ENCODE data around the gene SIK1.
A peak's percentile ranks its signal among the peaks of the same experiment; 100 is the strongest.
"Not testable (repeated sequence)": the region's sequence is repeated elsewhere in the genome, so short reads cannot be mapped to it uniquely, and the experiment has no call there.

SIK1 gene

DNA sequence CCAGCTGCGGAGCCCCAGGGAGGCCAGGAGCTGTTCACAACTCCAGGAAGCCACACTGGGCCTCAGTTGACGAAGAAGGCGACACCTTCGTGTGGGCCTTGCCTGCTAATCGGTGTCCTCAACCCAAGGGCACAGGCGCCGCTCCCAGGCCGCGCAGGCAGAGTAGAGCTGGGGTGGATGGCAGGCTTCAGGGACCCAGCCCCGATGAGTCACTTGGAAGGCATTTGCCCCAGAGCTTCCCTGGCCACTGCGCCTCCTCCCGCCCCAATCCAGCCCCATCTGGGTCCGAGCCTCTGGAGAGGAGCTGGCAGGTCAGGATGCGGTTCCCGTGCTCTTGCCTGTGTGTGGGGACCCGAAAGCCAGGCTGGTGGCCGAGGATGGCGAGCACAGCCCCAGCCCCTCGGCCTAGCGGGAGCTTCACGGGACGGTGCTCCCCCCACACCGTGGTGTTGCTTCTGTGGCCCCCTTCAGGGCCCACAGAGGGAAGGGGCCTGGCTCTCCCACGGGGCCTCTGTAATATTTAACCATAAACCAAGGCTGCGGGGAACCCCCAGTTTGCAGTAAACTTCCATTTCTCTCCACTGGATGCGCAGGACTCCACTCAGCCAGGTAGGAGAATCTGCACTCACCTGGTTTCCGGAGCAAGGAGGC lies 30.0 kb downstream of the SIK1 start:
- not testable (repeated sequence) for DNase-seq (ENCODE audit: low spot score)

DNA sequence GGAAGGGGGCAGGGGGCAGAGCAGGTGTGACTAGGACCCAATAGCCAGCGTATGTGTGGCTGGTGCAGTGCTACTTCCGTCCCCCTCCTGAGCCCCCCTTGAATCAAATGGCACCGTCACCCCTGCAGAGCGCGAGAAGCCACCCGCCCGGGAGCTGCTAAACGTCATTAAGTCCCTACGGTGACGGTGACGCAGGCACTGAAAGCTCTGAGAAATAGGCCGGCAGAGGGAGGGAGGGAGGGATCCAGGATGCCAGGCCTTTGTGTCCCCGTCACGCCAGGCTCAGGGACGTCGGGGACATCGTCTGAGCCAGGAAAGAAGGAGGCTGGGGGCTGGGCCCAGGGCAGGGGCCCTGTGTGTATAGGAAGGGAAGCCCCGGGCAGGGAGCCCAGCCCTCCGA lies 43.6 kb downstream of the SIK1 start:
- not testable (repeated sequence) for DNase-seq (ENCODE audit: low spot score)

DNA sequence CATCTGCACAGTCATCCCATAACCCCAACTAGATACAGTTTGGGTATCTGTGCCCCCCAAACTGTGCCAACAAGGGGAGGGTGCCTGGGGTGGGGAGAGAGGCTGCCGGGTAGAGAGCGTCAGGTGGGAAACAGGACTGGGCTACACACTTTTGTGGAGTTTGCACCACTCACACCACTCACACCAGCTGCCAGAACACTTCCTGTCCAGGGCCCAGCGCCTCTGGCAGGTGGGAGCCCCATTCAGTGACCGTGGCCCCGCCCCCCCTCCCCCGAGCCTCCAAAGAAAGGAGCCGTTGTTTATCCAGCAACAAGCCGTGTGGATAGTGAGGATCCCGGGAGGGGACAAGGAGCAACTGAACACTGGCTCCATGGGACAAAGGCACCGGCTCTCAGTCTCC lies 44.0 kb downstream of the SIK1 start:
- not testable (repeated sequence) for DNase-seq (ENCODE audit: low spot score)

DNA sequence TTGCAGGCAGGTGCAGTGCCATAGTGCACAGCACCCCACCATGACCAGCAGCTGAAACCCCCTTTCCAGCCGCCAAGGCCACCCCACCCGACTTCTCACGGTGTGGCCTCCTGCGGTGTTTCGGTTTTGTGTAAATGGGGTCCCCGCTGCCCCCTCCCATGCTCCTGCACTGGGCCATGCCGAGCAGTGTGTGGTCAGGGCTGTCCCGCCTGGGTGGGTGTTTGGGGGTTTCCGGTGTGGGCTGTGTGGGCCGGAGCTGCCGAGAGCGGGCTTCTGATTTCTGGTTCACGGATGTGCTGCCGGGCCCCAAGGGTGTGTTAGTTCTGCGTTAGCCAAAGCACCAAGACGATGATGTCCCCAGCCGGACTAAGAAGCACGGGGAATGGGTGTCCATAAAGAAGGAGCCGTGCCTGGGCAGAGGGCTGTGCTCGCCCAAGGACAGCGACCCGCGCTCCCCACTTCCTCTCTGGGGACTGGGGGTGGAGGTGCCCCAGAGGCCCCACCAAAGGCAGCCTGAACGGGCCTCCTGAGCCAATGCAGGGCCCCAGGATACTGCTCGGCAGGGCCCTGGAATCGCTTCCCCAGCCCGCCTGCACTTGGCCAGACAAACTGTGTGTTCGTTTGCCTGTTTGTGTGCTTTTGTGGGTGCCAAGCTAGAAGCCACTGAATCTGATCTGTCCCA lies 45.9 kb downstream of the SIK1 start:
- DNase-seq (ENCODE audit: low spot score) = not testable (repeated sequence)

DNA sequence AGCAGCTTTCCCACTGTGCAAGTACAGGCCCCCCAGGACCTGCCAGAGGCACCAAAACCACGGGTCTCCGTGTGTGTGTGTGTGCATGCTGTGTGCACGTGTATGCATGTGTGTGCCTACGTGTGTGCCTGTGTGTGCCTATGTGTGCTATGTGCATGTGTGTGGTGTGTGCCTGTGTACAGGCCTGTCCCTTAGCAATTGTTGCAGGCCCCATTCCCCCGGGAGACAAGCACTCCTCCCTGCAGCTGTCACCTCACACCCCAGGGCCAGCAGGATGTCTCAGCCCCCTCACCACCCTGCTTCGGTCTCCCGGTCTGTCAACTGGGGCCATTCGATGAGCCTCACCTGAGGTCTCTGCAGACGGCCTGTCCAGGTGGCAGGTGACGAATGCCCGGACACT lies 46.6 kb downstream of the SIK1 start:
- DNase-seq (ENCODE audit: low spot score) = not testable (repeated sequence)

DNA sequence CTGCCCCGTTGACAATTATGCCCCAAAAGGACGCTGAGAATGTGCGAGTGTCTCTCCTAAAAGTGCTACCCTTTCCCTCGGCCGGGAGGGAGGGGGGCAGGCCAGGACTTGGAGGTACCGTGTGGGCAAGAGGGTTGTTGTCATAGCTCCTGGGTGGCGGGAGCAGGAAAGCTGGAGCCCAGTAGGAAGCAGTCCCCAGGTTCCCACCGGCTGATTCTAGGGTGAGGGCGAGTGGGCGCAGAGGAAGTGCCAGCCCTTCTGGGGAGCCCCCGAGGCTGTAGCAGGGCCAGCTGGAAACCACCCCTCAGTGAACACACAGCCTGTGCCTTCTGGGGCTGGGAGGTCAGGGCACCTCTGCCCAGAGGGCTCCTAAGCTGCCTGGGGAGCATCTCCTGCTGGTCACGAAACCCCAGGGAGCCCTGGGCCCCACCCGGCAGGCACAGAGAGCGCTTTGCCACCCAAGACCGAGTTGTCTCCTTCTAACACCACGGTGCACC lies 47.3 kb downstream of the SIK1 start:
- DNase-seq (ENCODE audit: low spot score) = not testable (repeated sequence)

DNA sequence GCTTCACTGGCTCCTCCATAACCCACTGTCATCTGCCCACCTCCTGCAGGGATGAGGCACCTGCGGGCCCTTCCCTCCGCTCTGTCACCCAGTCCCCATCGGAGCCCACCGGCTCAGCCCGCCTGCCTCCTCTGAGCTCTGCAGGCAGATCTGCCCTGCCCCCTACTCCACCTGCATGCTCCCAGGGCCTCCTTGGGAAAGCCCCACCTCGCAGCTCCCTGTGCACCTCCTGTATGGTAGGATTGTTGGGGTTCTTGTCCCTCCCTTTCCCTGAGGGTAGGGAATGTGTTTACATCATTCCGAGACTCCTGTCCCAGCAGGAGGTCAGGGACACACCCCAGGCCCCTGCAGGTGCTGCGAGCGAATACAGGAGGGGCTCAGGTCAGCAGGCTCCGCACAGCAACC lies 50.5 kb downstream of the SIK1 start:
- no peak for DNase-seq (ENCODE audit: low spot score)

DNA sequence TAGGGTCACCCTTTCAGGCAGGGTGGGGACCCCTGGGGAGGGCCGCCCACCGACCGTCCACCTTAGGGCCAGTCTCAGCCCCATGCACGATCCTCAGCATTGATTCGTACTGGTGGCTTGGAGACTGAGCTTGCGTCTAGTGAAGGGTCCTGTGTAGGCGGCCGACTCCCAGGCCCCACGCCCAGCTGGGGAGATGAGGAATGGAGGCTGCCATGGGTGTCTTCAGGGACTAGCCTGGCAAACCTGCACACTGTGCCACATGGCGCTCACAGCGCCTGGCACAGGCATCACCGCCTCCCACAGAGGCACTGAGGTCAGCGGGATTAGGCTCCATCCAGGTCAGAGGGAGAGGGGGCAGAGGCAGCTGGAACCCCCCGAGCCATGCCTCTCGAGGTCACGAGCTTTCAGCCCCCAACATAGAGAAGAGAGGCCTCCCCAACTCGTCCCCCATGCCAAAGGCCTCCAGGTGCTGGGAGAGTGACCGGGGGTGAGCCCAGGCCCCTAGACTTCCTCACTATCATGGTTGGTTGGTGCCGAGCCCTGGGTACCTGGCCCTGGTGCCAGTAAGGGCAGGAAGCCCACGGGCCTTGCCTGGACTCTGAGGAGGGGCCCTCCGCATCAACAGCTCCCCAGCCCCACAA lies 51.0 kb downstream of the SIK1 start:
- DNase-seq (ENCODE audit: low spot score) = no peak

DNA sequence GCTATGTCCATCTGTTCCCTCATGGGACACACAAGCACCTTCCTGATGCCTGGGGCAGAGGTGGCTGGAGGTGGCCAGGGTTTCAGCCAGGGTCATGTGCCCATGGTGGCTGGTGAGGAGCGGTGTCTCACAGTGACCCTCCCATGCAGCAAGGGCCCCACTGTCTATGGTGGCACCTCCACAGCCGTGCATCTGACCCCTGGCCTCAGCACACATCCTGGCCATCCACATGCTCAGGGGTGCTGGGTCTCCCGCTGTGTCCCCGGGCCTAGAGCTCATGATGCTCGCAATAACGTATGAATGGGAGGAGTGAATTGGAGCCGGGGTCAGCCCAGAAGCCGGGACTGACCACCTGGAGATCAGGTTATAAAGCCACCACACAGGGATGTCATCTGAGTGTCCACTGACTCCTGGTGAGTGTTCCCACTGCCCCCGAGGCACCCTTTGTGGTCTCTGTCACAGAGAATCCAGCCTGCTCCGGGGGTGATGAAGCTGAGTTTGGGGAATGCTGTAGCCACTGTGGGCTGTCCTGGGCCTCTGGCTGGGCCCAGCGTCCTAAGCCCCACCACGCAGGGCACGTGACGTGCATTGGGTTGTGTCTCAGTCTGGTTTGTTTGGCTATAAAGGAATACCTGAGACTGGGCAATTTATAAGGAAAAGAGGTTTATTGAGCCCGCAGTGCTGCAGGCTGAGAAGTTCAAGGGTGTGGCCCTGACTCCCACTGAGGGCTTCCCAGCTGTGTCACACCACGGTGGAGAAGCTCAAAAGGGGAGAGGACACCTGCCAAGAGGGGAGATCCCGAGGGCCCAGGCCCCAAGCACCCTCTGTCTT lies 51.7 kb downstream of the SIK1 start:
- DNase-seq (ENCODE audit: low spot score) = no peak

DNA sequence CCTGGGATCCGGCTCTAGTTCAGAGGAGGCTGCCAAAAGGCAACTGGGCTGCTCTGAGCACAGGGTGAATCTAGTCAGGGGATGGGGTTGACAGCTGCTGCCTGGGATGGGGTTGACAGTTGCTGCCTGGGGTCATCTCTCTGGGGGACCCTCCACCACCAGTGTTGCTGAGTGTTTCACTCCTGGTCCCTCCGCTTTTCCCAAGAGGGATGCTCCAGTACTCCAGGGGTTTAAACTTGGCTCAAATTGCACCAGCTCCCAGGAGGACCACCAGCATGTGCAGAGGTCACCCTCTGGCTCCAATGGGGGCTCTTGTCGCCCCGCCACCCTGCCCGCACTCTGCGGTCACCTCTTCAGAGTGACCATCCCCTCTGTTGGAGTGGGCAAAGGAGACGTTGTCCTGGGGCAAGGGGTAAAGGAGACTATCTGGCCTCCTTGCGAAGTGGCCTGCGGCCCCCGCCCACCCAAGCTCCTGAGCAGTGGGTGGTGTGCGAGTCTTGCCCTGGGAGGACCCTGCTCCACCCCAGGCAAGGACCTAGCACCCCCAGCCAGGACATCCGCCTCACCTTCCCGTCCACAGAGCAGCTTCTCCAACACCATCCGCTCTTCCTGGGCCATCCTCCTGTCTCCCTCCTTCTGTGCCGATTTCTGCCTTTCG lies 52.6 kb downstream of the SIK1 start:
- DNase-seq (ENCODE audit: low spot score) = no peak

DNA sequence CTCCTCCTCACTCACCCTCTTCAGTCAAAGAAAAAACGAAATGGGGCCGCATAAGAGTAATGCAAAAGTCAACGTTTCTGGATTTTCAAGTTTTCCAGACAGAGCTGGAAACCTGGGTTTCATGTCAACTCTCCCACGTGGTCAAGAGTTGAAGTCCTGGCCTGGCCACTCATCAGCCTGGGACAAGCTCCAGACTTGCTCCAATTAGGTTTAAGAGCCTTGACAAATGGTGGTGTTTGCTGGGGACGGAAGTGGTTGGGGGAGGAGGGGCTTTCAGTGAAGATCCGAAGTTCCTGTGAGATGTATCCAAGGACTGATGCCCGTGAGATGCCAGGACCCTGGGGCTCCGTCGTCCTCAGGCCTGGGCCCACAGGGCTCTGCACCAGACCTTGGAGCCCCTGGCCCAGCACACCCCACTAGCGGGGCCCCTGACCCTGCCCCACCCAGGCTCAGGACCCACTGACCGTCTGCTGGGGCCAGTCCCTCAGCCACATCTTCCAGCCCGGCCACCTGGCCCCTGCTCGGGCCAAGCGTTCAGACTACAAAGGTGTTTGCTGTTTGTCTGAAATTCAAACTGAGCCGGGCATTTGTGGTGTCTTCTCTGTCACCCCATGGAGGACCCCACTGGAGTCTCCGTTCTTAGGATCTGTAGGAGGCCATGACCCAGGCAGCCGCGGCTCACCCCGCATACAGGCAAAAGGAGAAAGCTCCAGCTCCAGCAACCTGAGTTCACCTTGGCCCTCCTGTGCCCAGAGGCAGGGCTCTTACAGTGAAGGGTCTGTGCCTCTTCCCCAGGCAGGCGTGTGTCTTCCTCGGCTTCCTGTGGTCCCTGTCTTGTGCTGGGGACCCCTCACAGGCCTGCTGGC lies 53.3 kb downstream of the SIK1 start:
- no peak for DNase-seq (ENCODE audit: low spot score)

DNA sequence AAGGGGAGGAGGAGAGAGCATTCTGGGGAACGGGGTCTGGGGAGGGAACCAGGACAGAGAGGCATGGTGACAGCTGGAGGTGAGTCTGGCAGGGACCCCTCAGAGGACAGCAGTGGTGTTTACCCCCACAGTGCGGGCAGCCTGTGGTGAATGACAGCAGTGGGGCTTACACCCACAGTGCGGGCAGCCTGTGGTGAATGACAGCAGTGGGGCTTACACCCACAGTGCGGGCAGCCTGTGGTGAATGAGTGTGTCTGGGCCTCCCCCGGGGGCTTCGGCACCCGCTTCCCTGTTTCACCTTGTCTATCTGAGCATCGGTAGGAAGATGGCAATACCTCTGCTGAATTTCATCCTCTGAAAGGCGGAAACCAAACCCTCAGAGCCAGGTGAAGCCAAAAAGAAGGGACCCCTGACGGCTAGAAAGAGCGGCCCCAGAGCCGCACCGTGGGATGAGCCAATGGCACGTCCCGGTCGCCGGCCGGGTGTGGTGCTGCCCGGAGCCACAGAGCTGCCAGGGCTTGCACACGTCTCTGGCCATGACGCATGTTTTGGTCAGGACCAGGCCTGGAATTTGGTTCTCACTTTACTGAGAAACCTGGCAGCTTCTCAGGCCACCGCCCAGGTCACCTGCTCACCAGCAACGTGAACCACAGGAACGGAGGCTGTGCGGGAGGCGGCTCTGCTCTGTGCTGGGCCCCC lies 54.1 kb downstream of the SIK1 start:
- no peak for DNase-seq (ENCODE audit: low spot score)

DNA sequence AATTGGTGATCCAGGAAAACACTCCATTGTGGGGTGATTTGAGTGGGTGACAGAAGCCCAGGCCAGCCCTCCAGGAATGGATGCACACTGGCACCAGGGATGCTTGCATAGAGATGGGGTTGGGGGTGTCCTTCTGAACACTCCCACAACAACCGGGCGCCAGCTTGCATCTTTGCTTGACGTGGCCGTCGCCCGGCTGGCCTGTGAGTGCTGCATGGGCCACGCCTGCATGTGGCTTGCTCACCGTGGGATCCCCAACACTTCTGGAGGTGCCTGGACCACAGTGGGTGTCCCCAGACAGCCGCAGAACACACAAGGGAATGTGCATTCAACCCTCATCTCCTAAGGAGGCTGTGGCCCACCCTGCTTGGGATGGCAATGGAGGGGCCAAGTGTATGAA lies 55.1 kb downstream of the SIK1 start:
- DNase-seq (ENCODE audit: low spot score) = no peak

DNA sequence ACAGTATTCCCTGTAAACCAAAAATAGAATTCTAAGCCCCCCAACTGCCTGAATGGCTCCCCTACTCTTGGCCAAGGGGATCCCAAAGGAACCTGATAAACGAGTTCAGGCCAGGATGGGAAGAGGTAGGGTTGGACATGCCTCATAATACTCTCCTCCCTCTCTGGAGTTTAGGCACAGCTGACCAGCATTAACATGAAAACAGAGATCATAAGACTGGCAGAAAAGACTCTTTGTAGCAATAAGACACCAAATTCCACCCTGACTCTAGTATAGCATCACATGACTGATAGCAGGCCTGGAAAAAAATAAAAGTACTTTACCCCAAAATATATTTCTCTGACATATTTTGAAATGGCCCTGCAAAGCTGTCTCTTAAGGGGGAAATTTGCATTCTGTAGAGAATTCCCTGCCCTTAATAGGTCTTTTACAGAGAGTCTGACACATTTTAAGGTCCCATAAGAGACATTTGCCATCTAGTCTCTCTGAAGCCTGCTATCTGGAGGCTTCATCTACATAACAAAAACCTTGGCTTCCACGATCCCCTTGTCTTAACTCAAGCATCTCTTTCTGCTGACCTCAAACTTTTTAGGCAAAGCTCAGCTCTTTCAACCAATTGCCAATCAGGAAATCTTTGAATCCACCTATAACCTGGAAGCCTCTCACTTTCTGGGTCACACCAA lies 55.9 kb downstream of the SIK1 start:
- DNase-seq (ENCODE audit: low spot score) = no peak

DNA sequence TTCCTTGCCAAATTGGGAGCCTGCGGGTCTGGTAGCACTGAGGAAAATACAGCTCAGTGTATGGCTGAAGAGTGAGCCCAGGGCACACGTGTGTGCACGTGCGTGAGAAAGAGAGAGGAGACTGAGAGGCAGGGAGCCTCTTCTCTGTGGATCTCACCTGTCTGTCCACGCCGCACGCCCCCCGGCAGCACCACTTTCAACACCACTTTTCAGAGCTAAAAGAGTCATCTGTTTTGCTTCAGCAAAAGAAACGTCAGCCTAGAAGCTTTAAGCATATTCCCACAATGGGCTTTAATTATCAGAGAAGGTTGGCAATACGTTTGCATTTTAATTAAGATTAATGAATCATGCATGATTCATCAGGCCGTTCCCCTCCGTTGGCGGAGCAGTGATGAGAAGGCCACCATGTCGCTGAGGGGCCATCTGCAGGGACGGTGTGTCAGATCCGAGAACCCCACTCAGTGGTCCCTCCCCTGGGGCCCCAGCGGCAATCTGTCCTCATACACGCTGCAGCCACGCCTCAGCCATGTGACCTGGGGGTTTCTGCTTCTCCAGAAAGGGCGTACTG lies 56.8 kb downstream of the SIK1 start:
- no peak for DNase-seq (ENCODE audit: low spot score)

DNA sequence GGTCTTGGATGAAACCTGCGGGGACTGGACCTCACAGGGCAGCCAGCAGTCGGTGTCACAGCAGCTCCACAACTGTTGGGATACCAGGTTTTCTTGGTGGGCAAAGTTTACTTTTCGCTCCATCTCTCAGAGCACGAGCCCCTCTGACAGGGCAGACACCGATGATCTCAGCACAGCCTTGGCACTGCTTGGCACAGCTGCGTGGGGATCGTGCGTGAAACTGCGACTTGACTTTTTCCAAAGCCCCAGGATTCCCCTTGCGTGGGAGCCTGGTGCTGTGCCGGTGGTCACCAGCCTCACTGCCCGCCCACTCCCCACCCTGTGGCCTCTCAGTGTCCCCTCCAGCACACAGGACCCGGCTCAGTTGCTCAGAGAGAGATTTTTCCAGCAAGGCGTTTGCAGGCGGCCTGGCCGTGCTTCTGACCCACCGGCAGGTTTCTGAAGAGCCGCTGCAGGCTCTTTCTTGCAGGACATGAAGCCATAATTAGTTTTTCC lies 57.3 kb downstream of the SIK1 start:
- DNase-seq (ENCODE audit: low spot score) = no peak

DNA sequence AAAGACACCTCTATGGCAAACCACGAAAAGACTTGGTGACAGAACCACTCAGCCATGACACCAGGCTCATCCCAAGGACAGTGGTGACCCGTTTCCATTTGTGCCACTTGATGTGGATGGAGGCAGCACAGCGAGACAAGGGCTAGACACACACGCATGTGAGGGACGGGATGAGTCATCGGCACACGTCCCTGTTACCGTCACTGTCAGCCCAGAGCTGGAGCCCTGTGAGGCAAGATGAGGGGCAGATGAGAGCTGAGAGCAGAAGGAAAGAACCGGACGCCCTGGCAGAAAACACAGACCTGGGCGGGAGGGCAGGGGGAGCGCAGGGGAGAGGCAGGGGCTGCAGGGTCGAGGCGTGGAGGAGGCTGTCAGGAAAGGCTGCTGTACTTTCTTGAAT lies 57.8 kb downstream of the SIK1 start:
- DNase-seq (ENCODE audit: low spot score) = peak; percentile 39

DNA sequence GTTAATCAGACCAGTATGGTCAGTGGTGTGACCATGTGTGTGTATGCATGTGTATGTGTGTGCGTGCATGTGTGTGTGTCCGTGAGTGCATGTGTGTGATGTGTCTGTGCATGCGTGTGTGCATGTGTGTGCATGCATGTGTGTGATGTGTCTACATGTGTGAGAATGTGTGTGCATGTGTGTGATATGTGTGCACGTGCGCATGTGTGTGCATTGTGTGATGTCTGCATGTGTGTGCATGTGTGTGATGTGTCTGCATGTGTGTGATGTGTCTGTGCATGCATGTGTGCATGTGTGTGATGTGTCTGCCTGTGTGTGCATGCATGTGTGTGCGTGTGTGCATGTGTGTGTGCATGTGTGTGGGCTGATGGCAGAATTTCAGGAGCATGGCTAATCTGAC lies 58.2 kb downstream of the SIK1 start:
- no peak for DNase-seq (ENCODE audit: low spot score)

DNA sequence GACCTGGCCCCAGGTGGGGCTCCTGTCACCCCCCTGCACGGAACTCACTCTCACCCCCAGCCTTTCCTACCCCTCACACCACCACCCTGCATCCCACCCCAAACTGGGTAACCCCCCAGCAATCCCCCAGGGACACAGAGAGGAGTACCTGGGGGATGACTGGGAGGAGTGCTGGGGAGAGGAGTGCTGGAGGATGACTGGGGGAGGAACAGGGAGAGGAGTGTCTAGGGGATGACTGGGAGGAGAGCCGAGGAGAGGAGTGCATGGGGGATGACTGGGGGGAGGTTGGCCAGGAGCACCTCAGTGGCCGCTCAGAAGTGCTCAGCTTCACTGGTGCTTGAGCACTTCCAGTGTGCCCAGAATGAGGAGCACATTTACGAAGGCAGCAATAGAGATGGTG lies 59.1 kb downstream of the SIK1 start:
- no peak for DNase-seq (ENCODE audit: low spot score)
